Mesothelial cell of epicardium (in vitro differentiated cells): ENCODE results near the gene USP17L20. TPM values are rescaled to one million over a fixed set of nuclear protein-coding genes. Genes with fewer than 3 reads are reported as not detected.
A peak's percentile ranks its signal among the peaks of the same experiment; 100 is the strongest.
"Not testable (repeated sequence)": the region's sequence is repeated elsewhere in the genome, so short reads cannot be mapped to it uniquely, and the experiment has no call there.

ENCODE experiments used
- DNase-seq, 2 experiments: peaks; one replicate each; pipeline ENCODE4 v3.0.0; 2021; ENCODE audit warnings: low spot score in 2 of 2; ENCODE audit not compliant: unreplicated experiment in 2 of 2
- H3K27ac Mint-ChIP-seq: 2 replicates; pipeline ENCODE4 v1.8.0; 2021; ENCODE audit warnings: mixed read lengths
- H3K27me3 Mint-ChIP-seq: 2 replicates; pipeline ENCODE4 v1.8.0; 2021; ENCODE audit warnings: low read depth, mixed read lengths
- H3K36me3 Mint-ChIP-seq: 2 replicates; pipeline ENCODE4 v1.8.0; 2021; ENCODE audit warnings: mixed read lengths
- H3K4me1 Mint-ChIP-seq: 2 replicates; pipeline ENCODE4 v1.8.0; 2021; ENCODE audit warnings: mixed read lengths
- H3K4me3 Mint-ChIP-seq: 2 replicates; pipeline ENCODE4 v1.8.0; 2021; ENCODE audit warnings: mild to moderate bottlenecking, moderate library complexity, mixed read lengths
- H3K9me3 Mint-ChIP-seq: 2 replicates; pipeline ENCODE4 v1.8.0; 2021; ENCODE audit warnings: mixed read lengths
- total RNA-seq: library from RNA; stranded (reverse); gene quantifications from 3 replicates; pipeline ENCODE4 v1.2.1, GENCODE V29; 2021

Gene USP17L20
- total RNA-seq, 1 donor from 2014 or later: not detected

- peak; percentile 40 to 43 for DNase-seq
Observed at GRCh38 chr4:9271719-9272118, 13.8 kb downstream of the USP17L20 start.

More at GRCh38 chr4:9271719-9272118, 13.8 kb downstream of the USP17L20 start:
- H3K9me3 Mint-ChIP-seq, H3K27ac Mint-ChIP-seq, H3K4me3 Mint-ChIP-seq, H3K36me3 Mint-ChIP-seq, H3K4me1 Mint-ChIP-seq, H3K27me3 Mint-ChIP-seq: not testable (repeated sequence)

Other genes starting within 250 kb of the USP17L20 start
- not detected in 3 replicates for gene FAM90A26, start 87.7 kb upstream of the USP17L20 start, total RNA-seq
- gene USP17L10, start 47.5 kb upstream of the USP17L20 start, total RNA-seq: not detected in 3 replicates
- gene USP17L11, start 42.7 kb upstream of the USP17L20 start, total RNA-seq: 0.14 TPM in 1 of 3 replicates, not detected in the others
- gene USP17L12, start 38.0 kb upstream of the USP17L20 start, total RNA-seq: not detected in 3 replicates
- not detected in 3 replicates for gene USP17L13, start 33.2 kb upstream of the USP17L20 start, total RNA-seq
- 0.16 TPM in 1 of 3 replicates, not detected in the others for gene USP17L15, start 23.7 kb upstream of the USP17L20 start, total RNA-seq
- not detected in 3 replicates for gene USP17L17, start 14.2 kb upstream of the USP17L20 start, total RNA-seq
- gene USP17L18, start 9.5 kb upstream of the USP17L20 start, total RNA-seq: not detected in 3 replicates
- gene USP17L19, start 4.7 kb upstream of the USP17L20 start, total RNA-seq: not detected in 3 replicates
- gene USP17L21, start 4.7 kb downstream of the USP17L20 start, total RNA-seq: not detected in 3 replicates
- not detected in 3 replicates for gene USP17L22, start 9.5 kb downstream of the USP17L20 start, total RNA-seq
- not detected in 3 replicates for gene USP17L24, start 67.0 kb downstream of the USP17L20 start, total RNA-seq
- not detected in 3 replicates for gene USP17L25, start 71.8 kb downstream of the USP17L20 start, total RNA-seq
- gene USP17L26, start 76.5 kb downstream of the USP17L20 start, total RNA-seq: not detected in 3 replicates
- not detected in 3 replicates for gene USP17L5, start 81.3 kb downstream of the USP17L20 start, total RNA-seq
- gene USP17L27, start 86.0 kb downstream of the USP17L20 start, total RNA-seq: not detected in 3 replicates
- gene USP17L28, start 90.8 kb downstream of the USP17L20 start, total RNA-seq: not detected in 3 replicates
- gene USP17L29, start 95.5 kb downstream of the USP17L20 start, total RNA-seq: not detected in 3 replicates
- gene USP17L30, start 105.0 kb downstream of the USP17L20 start, total RNA-seq: not detected in 3 replicates
- not detected in 3 replicates for gene DEFB131A, start 186.3 kb downstream of the USP17L20 start, total RNA-seq